Activated CD4-positive, alpha-beta T cell treated with anti-CD3 and anti-CD28 coated beads, Interleukin-2, Interleukin-6, amounts not matched to agents 100 ng/mL and 50 ng/mL, durations not matched to agents 16 hours and 8 hours (primary cell): ENCODE data around the gene DAZAP1.
A peak's percentile ranks its signal among the peaks of the same experiment; 100 is the strongest.
"Not testable (repeated sequence)": the region's sequence is repeated elsewhere in the genome, so short reads cannot be mapped to it uniquely, and the experiment has no call there.

Experiments
- DNase-seq: peaks from one replicate; pipeline ENCODE4 v3.0.0-alpha.2; 2020

Gene DAZAP1

DNA sequence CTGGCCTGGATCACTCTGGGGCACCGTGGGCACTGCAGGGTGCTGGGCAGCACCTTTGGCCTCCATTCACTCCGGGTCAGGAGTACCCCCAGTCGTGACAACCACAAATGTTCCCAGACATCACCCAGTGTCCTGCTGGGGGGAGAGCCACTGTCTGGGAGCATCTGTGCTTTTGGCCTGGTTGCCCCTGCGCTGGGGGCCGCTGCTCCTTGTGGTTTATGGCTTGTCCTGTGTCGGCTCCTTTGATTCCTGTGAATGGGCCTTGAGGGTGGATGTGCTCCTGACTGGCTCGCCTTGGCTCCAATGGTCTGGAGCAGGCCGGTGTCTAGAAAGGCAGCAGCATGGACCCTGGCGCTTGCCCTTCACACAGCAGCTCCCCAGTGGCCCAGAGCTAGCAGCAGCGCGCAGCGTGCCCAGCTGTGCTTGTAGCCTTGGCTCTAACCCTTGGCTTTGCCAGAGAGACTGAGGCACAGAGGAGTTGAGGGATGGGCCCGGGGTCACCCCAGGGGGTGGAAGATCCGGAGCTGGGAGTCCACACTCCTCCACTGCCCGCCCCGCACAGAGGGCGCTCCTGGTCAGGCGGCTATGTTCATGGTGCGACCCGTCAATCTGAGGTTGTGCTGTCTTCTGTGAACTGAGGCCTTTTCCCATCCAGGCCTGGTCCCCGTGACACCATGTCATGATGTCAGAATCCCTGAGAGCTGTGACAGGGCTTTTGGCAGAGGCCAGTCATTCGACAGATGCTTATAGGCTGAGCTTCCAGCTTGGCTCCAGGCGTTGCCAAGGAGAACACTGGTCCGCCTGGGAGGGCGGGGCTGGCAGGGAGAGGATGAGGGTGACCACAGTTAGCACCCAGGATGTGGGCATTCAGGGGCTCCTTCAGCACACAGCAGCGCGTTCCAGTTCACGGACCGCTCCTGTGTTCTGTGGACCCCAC lies 4.1 kb downstream of the DAZAP1 start:
- peak; percentile 44 for DNase-seq

DNA sequence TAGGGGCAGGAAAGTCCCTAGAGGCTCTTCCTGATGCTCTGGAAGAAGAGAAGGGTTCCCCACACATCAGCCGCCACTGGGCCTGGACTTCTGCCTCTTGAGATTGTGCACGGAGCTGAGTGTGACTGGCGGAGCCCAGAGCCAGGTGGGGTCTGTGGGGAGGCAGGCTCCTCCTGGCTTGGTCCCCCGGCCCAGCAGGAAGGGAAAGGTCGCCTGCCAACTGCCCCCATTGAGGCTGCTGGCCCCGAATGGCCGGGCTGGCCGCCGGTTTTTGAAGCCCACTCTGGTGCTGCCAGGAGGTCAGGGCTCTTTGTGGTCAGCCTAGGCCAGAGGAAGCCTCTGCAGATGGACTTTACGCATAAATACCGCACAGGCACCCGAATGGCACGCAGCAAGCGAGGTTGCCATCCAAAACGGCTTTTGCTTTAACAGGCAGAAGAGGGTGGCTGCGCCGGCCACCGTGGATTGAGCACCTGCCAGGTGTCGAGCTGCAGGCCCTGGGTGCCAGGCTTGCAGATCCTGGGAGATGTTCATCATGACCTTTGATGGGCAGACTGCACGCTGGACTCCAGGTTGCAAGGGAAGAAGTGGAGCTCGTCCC lies 5.0 kb downstream of the DAZAP1 start:
- DNase-seq: no peak

DNA sequence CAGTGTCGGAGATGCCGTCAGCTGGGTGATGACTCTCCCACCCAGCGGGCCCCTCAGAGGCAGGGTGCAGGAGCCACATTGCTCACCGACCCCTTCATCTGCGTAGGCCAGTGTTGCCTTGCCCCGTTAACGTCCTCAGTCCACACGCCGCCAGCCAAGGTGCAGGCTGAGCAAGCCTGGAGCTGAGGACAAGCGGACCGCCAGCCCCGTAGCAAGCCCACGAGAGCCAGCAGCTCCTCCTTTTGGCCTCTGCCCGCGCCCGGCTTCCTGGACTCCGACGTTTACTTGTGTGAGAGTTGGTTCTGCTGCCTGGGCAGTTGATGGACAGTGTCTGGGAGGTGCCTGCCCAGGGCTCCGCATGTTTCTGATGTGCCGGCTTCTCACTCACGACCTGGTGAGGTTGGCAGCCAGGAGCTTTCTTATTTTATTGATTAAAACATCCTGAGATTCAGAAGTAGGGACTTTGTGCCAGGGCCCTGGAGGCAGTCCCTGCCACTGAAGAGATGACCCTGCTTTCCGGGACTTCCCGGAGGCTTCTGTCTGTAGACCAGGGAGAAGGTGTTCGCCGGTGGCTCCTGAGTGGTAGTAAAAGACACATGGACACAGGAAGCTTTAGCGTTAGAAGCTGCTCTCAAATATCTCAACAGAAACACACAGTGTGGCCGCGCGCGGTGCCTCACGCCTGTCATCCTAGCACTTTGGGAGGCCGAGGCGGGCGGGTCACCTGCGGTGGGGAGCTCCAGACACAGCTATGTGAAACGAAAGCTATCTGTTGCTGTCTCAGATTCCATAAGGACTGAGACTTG lies 5.8 kb downstream of the DAZAP1 start:
- no peak for DNase-seq

DNA sequence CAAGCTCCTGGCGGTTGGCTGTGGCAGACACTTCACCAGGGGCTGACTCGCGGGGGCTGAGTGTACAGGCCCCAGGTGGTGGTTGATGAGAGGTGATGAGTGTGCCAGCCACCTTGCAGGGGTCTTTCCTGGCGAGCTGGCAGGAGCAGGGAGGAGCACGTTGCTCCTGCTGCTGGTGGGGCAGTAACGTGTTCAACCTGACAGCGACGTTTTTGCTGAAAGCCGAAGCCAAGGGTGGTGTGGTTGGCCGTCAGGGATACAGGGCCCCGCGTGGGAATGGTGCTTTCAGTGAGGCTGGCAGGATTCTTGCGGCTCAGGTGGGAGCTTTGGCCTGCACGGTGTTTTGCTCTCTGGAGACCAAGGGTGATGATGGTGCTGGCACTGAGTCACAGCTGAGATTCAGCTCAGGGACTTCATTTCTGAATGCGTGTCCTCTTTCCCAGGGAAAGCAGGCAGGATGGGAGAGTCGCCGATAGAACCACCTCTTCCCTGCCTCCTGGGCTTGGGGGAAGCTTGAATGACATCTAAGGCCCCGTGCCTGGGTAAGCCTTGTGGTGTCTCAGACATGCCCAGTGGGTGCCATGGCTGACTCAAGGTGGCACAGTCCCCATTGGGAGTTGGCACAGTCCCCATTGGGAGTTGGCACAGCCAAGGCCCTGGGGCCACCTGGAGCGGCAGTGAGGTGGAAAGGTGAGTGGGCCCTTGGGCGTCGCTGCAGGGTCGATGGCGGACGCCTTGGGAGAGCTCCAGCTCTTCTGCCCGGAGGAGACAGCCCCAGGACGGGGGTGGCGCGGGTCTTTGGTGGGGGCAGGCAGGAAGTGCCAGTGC lies 8.8 kb downstream of the DAZAP1 start:
- DNase-seq: no peak

DNA sequence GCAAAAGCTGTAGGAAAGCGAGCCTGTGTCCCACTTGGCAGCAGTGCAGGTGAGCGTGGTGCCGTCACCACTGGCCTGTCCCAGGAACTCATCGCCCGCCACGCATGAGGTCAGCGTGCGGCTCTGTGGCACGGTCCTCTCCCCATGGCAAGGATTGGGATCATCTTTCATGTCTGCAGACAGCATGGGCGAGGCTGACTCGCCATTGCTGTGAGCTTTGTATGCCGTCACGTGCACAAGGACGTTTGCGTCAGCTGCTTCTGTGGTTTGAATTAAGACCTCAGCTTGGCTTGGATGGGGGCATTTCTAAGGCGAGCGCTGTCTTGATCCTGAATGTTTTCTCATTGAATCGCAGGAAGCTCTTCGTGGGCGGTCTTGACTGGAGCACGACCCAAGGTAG lies 9.8 kb downstream of the DAZAP1 start:
- DNase-seq: no peak

DNA sequence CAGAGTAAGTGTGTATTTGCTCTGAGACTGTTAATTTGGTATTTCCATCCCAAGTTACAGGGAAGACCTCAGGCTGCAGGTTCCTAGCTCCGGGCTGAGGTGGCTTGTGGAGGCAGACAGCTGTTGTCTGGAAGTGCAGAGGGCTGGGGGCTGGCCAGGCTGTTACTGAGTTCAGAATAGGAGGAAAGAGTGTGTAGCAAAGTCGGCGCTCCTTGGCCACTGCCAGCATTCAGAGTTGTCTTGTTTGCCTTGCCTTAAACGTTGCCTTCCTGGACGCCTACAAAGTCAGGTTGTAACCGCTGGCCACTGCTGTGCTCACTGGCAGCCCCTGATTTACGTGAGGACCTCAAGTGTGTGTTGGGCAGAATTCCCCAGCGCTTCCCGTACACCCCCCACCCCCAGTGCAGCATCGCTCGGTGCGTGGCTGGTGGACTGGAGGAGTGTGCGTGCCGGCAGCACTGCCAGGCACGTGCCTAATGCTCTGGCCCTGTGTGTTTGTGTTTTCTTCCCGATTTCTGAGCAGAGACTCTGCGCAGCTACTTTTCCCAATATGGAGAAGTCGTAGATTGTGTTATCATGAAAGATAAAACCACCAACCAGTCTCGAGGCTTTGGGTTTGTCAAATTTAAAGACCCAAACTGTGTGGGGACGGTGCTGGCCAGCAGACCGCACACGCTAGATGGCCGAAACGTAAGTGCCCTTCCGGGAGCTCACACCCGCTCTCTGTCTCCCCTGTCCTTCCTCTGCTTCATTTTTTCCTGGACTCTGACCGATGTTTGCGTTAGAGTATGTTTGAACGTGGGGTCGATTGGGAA lies 10.5 kb downstream of the DAZAP1 start:
- DNase-seq: no peak

DNA sequence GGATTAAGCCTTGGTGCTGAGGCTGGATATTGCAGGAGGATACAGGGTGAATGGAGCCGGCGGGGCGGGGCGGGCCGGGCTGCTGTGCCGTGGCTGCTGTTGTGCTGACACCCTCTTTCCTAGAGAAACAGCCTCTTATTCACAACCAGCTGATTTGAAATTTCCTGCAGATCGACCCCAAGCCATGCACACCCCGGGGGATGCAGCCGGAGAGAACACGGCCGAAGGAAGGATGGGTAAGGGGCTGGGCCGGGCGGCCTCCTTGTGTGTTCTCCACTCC lies 11.1 kb downstream of the DAZAP1 start:
- DNase-seq: no peak

DNA sequence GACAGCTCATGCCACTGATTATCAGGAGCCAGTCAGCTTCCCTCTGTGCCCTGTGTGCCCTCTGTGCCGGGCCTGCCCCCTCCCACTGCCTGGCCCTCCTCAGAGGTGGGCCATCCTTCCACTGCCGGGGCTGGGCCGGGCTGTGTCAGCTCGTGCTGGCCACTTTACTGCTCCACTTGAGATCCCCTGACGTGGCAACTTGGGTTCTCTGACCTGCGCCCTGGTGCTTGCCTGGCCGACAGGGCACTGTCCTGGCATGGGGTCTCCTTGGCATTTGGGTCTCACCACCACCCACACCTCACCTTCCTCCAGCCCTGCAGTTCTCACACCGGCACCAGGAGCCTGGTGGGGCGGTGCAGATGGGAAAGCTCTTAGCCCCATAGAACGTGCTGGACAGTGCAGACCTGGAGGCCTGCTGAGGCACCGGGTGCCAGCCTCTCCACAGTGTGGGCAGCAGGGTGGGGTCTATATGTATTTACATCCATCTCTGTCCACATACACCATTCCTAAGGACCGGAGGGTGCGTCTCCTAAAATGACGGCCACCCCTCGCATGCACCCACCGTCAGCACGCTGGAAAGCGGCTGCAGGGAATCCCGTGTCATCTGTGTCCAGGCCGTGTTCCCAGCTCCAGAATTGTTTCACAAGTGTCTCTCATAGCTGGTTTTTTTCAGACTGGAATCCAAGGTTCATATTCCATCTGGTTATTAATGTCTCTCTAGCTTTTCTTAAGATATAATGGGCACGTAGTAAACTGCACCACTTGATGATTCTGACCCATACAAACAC lies 11.8 kb downstream of the DAZAP1 start:
- no peak for DNase-seq

DNA sequence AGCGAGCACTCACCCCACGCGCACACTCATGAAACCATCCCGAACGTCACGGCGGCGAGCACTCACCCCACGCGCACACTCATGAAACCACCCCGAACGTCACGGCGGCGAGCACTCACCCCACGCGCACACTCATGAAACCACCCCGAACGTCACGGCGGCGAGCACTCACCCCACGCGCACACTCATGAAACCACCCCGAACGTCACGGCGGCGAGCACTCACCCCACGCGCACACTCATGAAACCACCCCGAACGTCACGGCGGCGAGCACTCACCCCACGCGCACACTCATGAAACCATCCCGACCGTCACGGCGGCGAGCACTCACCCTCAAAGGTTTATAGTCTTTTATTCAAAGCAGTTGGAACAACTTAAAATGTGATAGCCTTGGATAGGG lies 12.7 kb downstream of the DAZAP1 start:
- not testable (repeated sequence) for DNase-seq

DNA sequence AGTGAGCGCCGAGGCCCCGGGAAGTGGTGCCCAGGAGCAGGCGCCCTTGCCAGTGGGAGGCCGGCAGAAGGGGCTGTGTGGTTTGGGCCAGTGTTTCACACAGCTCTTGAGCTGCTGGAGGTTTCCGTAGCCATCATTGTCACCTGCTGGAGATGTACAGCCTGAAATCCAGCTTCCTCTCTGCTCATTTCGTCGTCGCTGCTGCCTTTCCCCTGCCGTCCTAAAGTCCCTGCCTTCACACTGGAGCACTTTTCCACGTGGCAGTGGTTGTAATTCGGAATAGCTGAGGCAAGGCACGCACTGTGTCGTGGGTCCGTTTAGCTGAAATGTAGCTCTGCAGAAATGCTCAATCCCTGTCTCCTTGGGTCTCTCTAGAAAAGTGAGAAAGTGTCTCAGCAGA lies 13.2 kb downstream of the DAZAP1 start:
- no peak for DNase-seq

DNA sequence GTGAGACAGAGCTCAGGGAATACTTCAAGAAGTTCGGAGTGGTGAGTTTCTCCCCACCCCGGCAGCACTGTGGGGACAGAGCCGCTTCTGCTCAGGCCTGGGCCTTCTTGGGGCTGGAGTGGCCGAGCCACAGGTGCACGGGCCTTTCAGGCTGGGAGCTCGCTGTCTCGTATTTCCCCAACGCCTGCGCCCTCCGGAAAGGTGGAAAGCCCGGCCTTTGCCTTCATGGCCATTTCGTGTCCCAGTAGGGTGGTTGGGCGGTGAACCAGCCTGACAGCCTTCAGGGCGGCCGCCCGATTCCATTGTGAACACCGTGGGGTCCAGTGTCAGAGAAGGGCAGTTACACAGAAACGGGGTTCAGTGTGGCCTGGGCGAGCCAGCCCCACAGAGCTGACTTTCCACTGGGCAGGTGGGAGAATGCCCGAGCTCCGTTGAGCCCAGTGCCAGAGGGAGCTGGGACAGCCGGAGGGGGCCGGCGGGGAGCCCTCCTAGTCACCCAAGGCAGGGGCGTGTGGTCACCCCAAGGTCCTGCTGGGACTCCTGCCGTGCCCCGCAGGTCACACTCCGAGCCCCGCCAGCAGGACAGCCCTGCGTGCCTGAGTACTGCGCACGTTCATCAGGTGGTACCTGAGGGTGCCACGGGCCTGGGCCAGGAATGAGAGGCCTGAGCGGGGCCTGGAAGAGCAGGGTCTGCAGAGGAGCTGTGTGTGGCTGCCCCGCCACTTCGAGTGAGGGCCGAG lies 14.0 kb downstream of the DAZAP1 start:
- no peak for DNase-seq

DNA sequence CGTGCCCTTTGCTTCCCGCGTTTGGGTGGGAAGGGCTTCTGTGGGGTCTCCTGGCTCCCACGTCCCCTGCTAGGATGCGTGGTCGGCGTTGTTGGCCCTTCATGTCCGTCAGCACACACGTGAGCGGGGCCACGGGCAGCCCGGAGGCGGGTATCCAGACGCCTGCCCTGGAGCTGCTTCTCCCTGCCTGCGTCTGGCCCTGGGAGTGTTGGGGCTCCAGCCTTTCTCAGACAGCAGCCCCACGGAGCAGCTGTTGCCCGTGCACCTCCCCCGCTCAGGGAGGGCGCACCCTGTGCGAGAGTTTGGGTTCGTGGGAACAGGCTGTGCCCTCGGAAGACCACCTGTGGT lies 14.5 kb downstream of the DAZAP1 start:
- DNase-seq: no peak

DNA sequence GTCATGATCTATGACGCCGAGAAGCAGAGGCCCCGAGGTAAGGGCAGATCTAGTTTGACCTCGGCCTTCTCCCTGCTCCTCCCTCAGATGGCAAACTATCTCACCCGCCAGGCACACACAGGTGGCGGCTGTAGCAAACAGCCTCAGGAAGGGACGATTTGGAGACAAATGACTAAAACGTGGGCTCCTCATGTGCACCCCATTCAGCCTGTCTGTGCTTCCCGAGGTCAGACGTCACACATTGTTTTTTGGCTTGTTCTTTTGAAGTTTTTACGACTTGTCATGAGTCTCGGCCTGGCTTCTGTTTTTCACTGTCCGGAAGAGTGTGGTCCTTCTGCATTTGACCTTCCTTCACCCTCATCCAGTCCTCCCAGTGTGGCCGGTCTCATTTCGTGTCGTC lies 15.0 kb downstream of the DAZAP1 start:
- DNase-seq: no peak

DNA sequence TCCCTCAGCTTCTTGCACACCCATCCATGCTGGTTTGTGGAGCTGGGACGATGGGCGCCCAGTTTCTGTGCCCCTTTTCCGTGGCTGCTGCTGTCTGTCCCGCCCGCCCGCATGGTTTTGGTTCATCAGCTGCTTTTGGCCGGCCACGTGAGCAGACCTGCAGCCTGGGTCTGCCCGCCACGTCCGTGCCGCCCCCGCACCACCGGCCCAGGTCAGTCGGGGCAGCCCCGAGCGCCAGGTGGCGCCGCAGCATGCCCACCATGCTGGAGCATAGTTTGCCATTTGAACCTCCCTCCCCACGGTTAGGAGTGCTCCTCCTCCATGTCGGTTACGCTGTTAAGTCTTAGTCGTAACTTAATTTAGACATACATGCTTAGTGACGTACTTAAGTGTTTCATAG lies 15.6 kb downstream of the DAZAP1 start:
- no peak for DNase-seq

DNA sequence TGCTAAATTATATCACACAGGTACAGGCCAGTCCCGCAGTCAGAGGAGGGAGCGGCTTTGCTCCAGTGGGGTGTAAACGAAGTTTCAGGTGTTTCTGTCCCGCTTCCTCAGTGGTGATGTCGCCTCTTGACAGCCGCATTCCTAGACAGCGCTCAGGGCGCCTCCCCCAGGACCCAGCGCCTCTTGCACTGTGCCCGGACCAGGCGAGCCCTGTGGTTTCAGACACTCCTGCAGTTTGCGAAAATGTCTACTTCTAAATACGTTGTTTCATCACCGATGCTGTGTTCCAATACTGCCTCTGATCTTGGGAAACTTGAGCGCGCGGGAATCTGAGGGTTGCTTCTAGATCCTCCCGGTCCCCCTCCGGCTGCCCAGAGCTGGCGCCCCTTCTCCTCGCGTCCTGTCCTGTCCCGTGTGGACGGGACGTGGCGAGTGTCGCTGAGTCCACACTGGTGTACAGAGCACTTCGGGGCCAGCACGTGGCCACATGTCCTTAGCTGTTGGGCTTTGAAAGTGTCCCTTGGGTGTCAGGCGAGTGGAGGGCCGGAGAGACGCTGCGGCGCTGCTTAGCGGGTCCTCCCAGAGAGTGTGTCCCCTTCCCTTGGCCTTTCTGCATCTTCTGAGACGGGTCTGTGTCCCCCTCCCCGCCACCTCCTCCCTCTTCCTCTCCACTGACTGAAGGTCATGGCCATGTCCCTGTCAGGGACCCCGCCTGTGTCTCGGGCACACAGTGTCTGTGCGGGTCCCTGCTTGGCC lies 16.2 kb downstream of the DAZAP1 start:
- no peak for DNase-seq

DNA sequence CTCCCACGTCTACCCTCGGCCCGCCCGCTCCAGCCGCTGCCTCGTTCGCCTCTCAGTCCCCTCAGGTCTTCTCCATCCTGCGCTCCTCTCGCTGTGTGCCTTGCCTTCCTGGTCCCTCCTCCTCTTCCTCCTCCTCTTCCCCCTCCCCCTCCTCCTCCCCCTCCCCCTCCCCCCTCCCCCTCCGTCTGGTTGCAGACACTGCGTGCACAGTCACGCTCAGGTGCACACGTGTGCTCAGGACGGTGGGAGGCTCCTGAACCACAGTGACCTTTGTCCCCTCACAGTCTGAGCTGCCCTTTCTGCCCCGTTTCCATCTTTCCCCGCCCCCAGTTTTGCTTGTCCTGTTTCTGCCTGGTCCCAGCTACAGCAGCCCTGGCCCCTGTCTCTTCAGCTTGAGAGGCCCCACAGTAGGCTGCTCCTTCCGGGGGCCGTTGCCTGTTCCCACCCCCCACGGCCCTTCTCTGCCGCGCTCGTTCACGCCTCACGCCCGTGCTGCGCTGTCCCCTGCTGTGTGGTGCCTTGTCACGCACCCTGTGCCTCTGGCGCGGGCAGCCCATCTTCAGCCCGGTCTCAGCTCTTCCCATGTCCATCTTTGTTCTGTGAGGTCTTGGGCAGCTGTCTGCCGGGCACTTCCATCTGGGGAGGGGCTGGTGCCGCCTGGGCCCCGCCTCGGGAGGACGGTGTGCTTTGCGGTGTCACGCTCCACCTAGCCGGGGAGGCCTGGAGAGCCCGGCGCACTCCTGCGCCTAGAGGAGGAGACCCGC lies 17.0 kb downstream of the DAZAP1 start:
- no peak for DNase-seq

DNA sequence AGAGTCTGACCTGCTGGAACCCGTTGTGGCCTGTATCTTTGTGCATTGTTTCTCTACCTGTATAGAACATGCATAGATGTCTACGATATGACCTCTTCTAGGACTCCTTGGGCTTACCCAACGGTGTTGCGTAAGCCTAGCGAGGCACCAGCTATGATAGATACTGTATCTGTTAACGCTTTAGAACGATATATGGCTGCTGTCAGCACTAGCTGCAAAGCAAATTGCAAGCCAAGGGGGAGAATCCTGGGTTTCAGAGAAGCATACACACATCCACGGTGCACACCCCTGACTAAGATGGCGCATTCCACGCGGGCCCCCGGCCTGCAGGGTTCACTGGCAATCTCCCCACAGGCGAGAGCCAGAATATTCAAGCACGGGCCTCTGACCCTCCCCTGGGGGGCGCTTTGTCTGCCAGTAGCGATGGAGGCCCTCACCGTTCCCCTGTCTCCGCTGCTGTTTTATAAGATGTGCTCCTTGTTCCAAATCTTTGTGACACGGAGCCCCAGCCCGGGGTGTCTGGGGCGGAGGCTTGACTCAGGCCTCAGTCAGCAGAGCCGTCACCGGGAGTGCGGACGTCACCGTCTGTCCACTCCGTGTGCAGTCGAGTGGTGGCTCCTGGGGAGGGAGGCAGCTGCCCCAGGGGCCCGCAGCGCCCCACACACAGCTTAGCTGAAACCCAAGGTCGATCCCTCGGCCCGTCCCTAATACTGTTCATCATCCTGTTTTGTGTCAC lies 17.9 kb downstream of the DAZAP1 start:
- no peak for DNase-seq

DNA sequence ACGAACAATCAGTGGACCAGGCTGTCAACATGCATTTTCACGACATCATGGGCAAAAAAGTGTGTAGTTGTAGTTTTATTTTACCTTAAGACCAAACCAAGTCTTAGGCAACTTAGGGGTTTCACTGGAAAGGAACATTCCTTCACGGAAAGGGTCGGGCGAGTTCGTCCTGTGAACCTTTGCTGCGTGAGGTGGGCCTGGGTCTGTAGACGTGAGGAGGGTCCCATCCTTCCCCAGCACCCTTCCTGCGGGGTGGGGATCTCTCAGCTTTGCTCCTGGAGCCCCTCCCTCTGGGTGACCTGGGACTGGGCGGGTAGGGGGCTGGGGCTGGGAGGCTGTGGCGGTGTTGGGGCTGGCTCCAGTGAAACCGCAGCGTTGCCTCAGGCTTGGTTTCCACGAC lies 18.5 kb downstream of the DAZAP1 start:
- DNase-seq: no peak
